K562 (cell line): ENCODE measurements around the gene HAND2. TPM values are rescaled to one million over a fixed set of nuclear protein-coding genes. Genes with fewer than 3 reads are reported as not detected.
A peak's percentile ranks its signal among the peaks of the same experiment; 100 is the strongest.

Source experiments
- ATAC-seq: fragments of 200-7000 bp; cut with Tn5 transposase; 3 replicates; pipeline ENCODE4 v1.9.1; 2020; ENCODE audit warnings: moderate library complexity
- BruUV-seq: library from RNA; stranded (reverse); fragments of 400-500 nt; replicated peaks from 2 replicates; lab custom pipeline; 2021; lab: Mats Ljungman, UMichigan
- CTCF ChIA-PET: fragments of 300-600 bp; formaldehyde crosslinking; extraction: SDS; loops from one replicate; lab custom pipeline; 2021; ENCODE audit warnings: low intra/inter-chr PET ratio; lab: Yijun Ruan, JAX
- POLR2A ChIA-PET: fragments of 300-600, 350-650 bp; sonication (Branson Sonifier 250); formaldehyde crosslinking; extraction: SDS; loops from one replicate; lab custom pipeline; 2021; ENCODE audit warnings: antibody characterized with exemption, inconsistent platforms; lab: Yijun Ruan, JAX
- DNase-seq, 4 experiments: peaks; one replicate each; pipeline versions ENCODE4 v3.0.0 to v3.0.0-alpha.2; 2011 to 2018; ENCODE audit warnings: low spot score in 3 of 4, mixed read lengths in 3 of 4; ENCODE audit errors: extremely low read depth in 1 of 4
- FAIRE-seq: peaks from 2 replicates; lab custom pipeline; 2011; peaks lifted over from hg19 to GRCh38; lab: Jason Lieb, UNC
- H2AFZ ChIP-seq: 2 replicates; pipeline ENCODE4 v1.6.0; 2011; ENCODE audit warnings: low read depth, low read length, control low read depth, inconsistent platforms
- H3K27ac ChIP-seq: fragments of 200-600 bp; 3 replicates; pipeline ENCODE4 v1.8.0; 2011; ENCODE audit warnings: low read depth, mild to moderate bottlenecking, control low read depth, inconsistent platforms, low read length, moderate library complexity, mixed read lengths; ENCODE audit errors: extremely low read depth
- H3K27me3 ChIP-seq, 2 experiments: fragments of 300-600 bp in 1 of 2; 2 replicates in 1 of 2; 3 replicates in 1 of 2; pipeline versions ENCODE4 v1.6.0 to v1.8.0; 2011; ENCODE audit warnings: inconsistent platforms in 2 of 2, low read length in 2 of 2, mild to moderate bottlenecking in 1 of 2, mixed read lengths in 1 of 2, moderate library complexity in 1 of 2; ENCODE audit not compliant: control insufficient read depth in 2 of 2, insufficient read depth in 2 of 2
- H3K36me3 ChIP-seq: fragments of 300-600 bp; 3 replicates; pipeline ENCODE4 v1.8.0; 2011; ENCODE audit warnings: mild to moderate bottlenecking, low read length, inconsistent platforms; ENCODE audit not compliant: control insufficient read depth, insufficient read depth
- H3K4me1 ChIP-seq, 2 experiments: fragments of 200-600 bp in 1 of 2; replicated peaks in 1 of 2; 2 replicates in 1 of 2; 3 replicates in 1 of 2; pipeline versions ENCODE4 v1.5.1 to v1.8.0; 2011; ENCODE audit warnings: inconsistent platforms in 2 of 2, low read length in 2 of 2, mild to moderate bottlenecking in 1 of 2, mixed read lengths in 1 of 2, moderate library complexity in 1 of 2; ENCODE audit not compliant: control insufficient read depth in 2 of 2, insufficient read depth in 2 of 2
- H3K4me2 ChIP-seq: 2 replicates; pipeline ENCODE4 v1.6.1; 2011; ENCODE audit warnings: low read length, control low read depth, inconsistent platforms, mixed read lengths; ENCODE audit not compliant: insufficient read depth
- H3K4me3 ChIP-seq: fragments of 200-600 bp; sonication (generic), shearing (Covaris generic); 2 replicates; pipeline ENCODE4 v1.5.1; 2016; ENCODE audit warnings: control low read depth, inconsistent platforms
- H3K79me2 ChIP-seq: fragments of 200-600 bp; 3 replicates; pipeline ENCODE4 v1.8.0; 2011; ENCODE audit warnings: low read length, inconsistent platforms; ENCODE audit not compliant: control insufficient read depth, insufficient read depth
- H3K9ac ChIP-seq, 2 experiments: 2 replicates each; pipeline versions ENCODE4 v1.6.0 to v1.6.1; 2011; ENCODE audit warnings: low read depth in 2 of 2, low read length in 2 of 2, control low read depth in 1 of 2, inconsistent platforms in 1 of 2, mild to moderate bottlenecking in 1 of 2, mixed read lengths in 1 of 2; ENCODE audit not compliant: insufficient read depth in 1 of 2
- H3K9me1 ChIP-seq: one replicate; pipeline ENCODE4 v1.6.0; 2011; ENCODE audit warnings: inconsistent platforms, mild to moderate bottlenecking, low read length, moderate library complexity; ENCODE audit not compliant: control insufficient read depth, insufficient read depth
- H3K9me3 ChIP-seq: replicated peaks from 2 replicates; pipeline ENCODE4 v1.5.1; 2011; ENCODE audit warnings: low read depth, low read length, inconsistent platforms; ENCODE audit not compliant: control insufficient read depth, insufficient read depth
- H4K20me1 ChIP-seq: replicated peaks from 2 replicates; pipeline ENCODE4 v1.6.1; 2011; ENCODE audit warnings: low read length, inconsistent platforms, mixed read lengths; ENCODE audit not compliant: control insufficient read depth, insufficient read depth
- CXXC5 ChIP-seq: fragments of 250-450 bp; sonication (Bioruptor Pico); IDR thresholded peaks from 2 replicates; pipeline ENCODE4 v1.8.0; 2022; ENCODE audit warnings: inconsistent platforms, mild to moderate bottlenecking, moderate library complexity
- DNMT1 ChIP-seq: fragments of 450-650 bp; IDR thresholded peaks from 2 replicates; pipeline ENCODE4 v1.6.1; 2016; ENCODE audit warnings: antibody characterized with exemption, mild to moderate bottlenecking
- E2F6 ChIP-seq, 2 experiments: IDR thresholded peaks; 2 replicates each; pipeline ENCODE4 v1.6.1; 2011; ENCODE audit warnings: borderline replicate concordance in 1 of 2, control low read depth in 1 of 2, low read depth in 1 of 2, low read length in 1 of 2, mild to moderate bottlenecking in 1 of 2, mixed read lengths in 1 of 2, moderate library complexity in 1 of 2; ENCODE audit not compliant: insufficient read depth in 1 of 2, insufficient read length in 1 of 2, poor library complexity in 1 of 2, severe bottlenecking in 1 of 2; ENCODE audit errors: extremely low read depth in 1 of 2
- MAFF ChIP-seq: IDR thresholded peaks from 2 replicates; pipeline ENCODE4 v1.6.1; 2012; ENCODE audit warnings: low read length, improper control_type of control experiment
- NFE2 ChIP-seq: IDR thresholded peaks from 2 replicates; pipeline ENCODE4 v1.6.1; 2014; ENCODE audit warnings: antibody characterized with exemption, low read depth
- NFIC ChIP-seq: fragments of 450-650 bp; IDR thresholded peaks from 2 replicates; pipeline ENCODE4 v1.6.1; 2017; ENCODE audit warnings: mild to moderate bottlenecking, inconsistent platforms
- RBFOX2 ChIP-seq: fragments of 200-400 bp; formaldehyde crosslinking; IDR thresholded peaks from 2 replicates; pipeline ENCODE4 v1.6.1; 2017; ENCODE audit warnings: low read depth, mild to moderate bottlenecking, low read length, moderate library complexity
- SPI1 ChIP-seq: IDR thresholded peaks from 2 replicates; pipeline ENCODE4 v1.6.1; 2011; ENCODE audit warnings: low read depth, low read length, control low read depth, borderline replicate concordance
- U2AF1 ChIP-seq: fragments of 200-400 bp; formaldehyde crosslinking; optimal IDR thresholded peaks from 2 replicates; pipeline ENCODE3; 2017; ENCODE audit warnings: mild to moderate bottlenecking, low read depth, low read length, moderate library complexity
- ZFP30 ChIP-seq: fragments of 250-450 bp; sonication (Bioruptor Pico); IDR thresholded peaks from 2 replicates; pipeline ENCODE4 v1.8.0; 2022; ENCODE audit warnings: moderate library complexity, mild to moderate bottlenecking, inconsistent platforms, borderline replicate concordance
- ZNF785 ChIP-seq: fragments of 250-450 bp; sonication (Bioruptor Pico); IDR thresholded peaks from 2 replicates; pipeline ENCODE4 v1.4.0; 2020; ENCODE audit warnings: mild to moderate bottlenecking
- WGBS: fragments of 100-300 bp; shearing (Covaris generic); methylation state at CpG from one replicate; pipeline ENCODE4 v1.1.6; 2016; ENCODE audit warnings: low coverage, mixed read lengths; ENCODE audit not compliant: insufficient coverage; ENCODE audit errors: missing lambda C conversion rate; 5-methylcytosine and 5-hydroxymethylcytosine counted together
- in situ Hi-C: fragments of 300-500 bp; cut with MboI; formaldehyde crosslinking; loops from 4 replicates; pipeline ENCODE4 v1.15.0; 2018; ENCODE audit warnings: inconsistent platforms, mixed read lengths
- intact Hi-C: fragments of 100-400 bp; cut with micrococcal nuclease; formaldehyde crosslinking; loops from 2 replicates; pipeline ENCODE4 v1.14.2; 2022
- polyA plus RNA-seq, 8 experiments: library from polyadenylated mRNA; depleted of rRNA in 4 of 8; stranded (reverse) in 5 of 8; unstranded in 3 of 8; fragments of >200 nt; fragmentation: Nextera tagmentation in 2 of 8; fragmentation: Illumina TruSeq in 1 of 8; extraction: Ambion mirVana in 2 of 8; extraction: Trizol in 1 of 8; gene quantifications; 2 replicates each; pipeline versions ENCODE4 v1.2.1 to v1.2.3, GENCODE V29; 2011 to 2014; ENCODE audit warnings: inconsistent platforms in 1 of 8, missing spikeins in 1 of 8
- total RNA-seq, 7 experiments: library from RNA; depleted of rRNA in 6 of 7; stranded (reverse); fragments of >200 nt in 6 of 7; fragmentation: Illumina TruSeq in 2 of 7; extraction: Trizol in 2 of 7; gene quantifications; 2 replicates each; pipeline versions ENCODE4 v1.2.1 to v1.2.3, GENCODE V29; 2011 to 2021; ENCODE audit warnings: low replicate concordance in 1 of 7

HAND2 gene
- total and polyA plus RNA-seq, 9 of the 15 experiments (the other 6 are each of a cell fraction or from before 2014, with no cell fraction given): 1.7 to 12.8 (median 4.9) TPM

GRCh38 chr4:173556398-173557131 lies 26.5 kb upstream of the HAND2 start:
- POLR2A ChIA-PET: interaction anchor here (0.6 to 0.9 kb wide), 2 partner anchors 9 to 820 kb away, joined by 3 read pairs; no protein-coding TSS in a partner anchor
- H3K4me3 ChIP-seq: no peak overlapping the region
- TF ChIP-seq U2AF1 (no peak), NFIC (0 out of 2 replicates have a peak, but pooled peaks have one; percentile 24)
- TF ChIP-seq, all 486 proteins: peak for 1

GRCh38 chr4:173547889-173548288 lies 17.9 kb upstream of the HAND2 start:
- Histone ChIP-seq H4K20me1 (no peaks in the 10 kb centered on the region), H3K9me1 (no peaks in the 10 kb centered on the region), H2AFZ (peak overlapping the region; percentile 73), H3K9ac (peak overlapping the region in 1 of 2 experiments; percentile 36; a peak in 2 of 4 replicates), H3K9me3 (no peaks in the 10 kb centered on the region), H3K27me3 (no peaks in the 10 kb centered on the region), H3K36me3 (no peaks in the 10 kb centered on the region), H3K4me2 (peak overlapping the region; percentile 61), H3K4me1 (peaks cover 0 to 7% of the 10 kb centered on the region in 2 experiments; a peak in 1 of 5 replicates), H3K27ac (peak overlapping the region; percentile 30; the same call in 1 of the 3 replicates), H3K79me2 (no peaks in the 10 kb centered on the region), H3K4me3 (no peak overlapping the region)
- ChIA-PET CTCF (no interaction called here), POLR2A (interaction anchor here (0.6 to 0.8 kb wide), 3 partner anchors 9 to 60 kb away, joined by 3 read pairs; partner anchors contain the start of gene HAND2)
- DNase-seq: peak in 2 of 4 experiments; percentile 28 to 39
- WGBS: 7% methylated on average over 13 of the region's 13 CpGs
- FAIRE-seq: no peak
- BruUV-seq: no TSS peak
- intact Hi-C loops: no loop called here
- ATAC-seq: peak; percentile 82
- in situ Hi-C loops: no loop called here
- TF ChIP-seq SPI1 (peak; percentile 33; the same call in 1 of the 2 replicates), ZFP30 (CRISPR knock-in tag) (no peak), RBFOX2 (0 out of 2 replicates have a peak, but pooled peaks have one; percentile 26), NFE2 (peak; percentile 92), ZNF785 (CRISPR knock-in tag) (no peak), CXXC5 (CRISPR knock-in tag) (0 out of 2 replicates have a peak, but pooled peaks have one; percentile 25), MAFF (peak; percentile 68), E2F6 (IDR thresholded peaks at IDR 0.05; ENCODE audit: borderline replicate concordance in 1 of 2, extremely low read depth in 1 of 2, insufficient read depth in 1 of 2, insufficient read length in 1 of 2, low read depth in 1 of 2, low read length in 1 of 2, poor library complexity in 1 of 2, severe bottlenecking in 1 of 2) (peak in 1 of 2 experiments; percentile 20), DNMT1 (no peak)

More at GRCh38 chr4:173556398-173557131, 26.5 kb upstream of the HAND2 start:
- H4K20me1 ChIP-seq: no peaks in the 10 kb centered on the region
- in situ Hi-C loops (no loop called here), intact Hi-C loops (no loop called here)
- WGBS: 27% methylated on average over 2 of the region's 2 CpGs
- no peak overlapping the region for H3K9ac ChIP-seq
- FAIRE-seq (no peak), ATAC-seq (peak; percentile 42; the same call in 1 of the 3 replicates), DNase-seq (no peak)
- no peaks in the 10 kb centered on the region for H3K9me1 ChIP-seq
- no peak overlapping the region for H3K4me2 ChIP-seq
- no peaks in the 10 kb centered on the region for H3K4me1 ChIP-seq
- no peaks in the 10 kb centered on the region for H3K9me3 ChIP-seq
- CTCF ChIA-PET: no interaction called here
- H3K27ac ChIP-seq: no peak overlapping the region
- H3K79me2 ChIP-seq: no peaks in the 10 kb centered on the region
- H2AFZ ChIP-seq: no peak overlapping the region
- no TSS peak for BruUV-seq
- no peaks in the 10 kb centered on the region for H3K27me3 ChIP-seq
- H3K36me3 ChIP-seq: no peaks in the 10 kb centered on the region
